ENCODE data around the gene CCDC85C.
A peak's percentile ranks its signal among the peaks of the same experiment; 100 is the strongest.

CCDC85C gene

DNA sequence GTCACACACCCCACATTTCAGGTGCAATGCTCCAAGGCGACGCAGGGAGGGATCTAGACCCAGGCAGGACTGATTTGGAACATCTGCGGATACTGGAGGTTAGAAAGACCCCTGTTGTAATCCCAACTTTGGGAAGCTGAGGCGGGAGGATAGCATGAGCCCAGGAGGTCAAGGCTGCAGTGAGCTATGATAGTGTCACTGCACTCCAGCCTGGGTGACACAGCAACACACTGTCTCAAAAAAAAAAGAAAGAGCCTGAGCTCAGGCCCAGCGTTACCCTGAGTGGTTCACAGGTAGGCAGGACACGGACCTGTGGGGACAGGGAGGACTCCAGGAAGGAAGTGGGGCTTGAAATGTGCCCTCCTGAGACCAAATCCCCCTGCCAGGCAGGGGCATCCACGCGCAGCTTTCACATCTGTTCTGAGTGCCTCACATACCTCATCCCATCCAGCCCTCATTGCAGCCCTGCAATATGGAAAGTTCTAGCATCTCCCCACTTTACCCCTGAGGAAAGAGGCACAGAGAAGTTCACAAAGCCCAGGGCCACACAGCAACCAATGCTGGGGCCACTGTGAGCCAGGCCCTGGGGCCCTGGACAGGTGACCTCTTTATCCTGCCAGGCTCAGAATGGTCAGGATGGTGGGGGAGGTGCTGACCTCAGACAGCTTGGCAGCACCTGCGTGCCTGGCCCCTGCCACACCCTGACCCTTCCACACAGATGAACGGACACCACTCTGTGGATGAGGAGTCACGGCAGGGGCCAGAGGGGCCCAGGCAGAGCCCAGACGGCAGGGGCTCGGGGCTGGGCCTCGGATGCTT, 34.1 kb downstream of the CCDC85C start:
- no peak for DNase-seq (ENCODE audit: low read depth)
- no peak overlapping the region for H3K4me3 ChIP-seq (ENCODE audit: low read length)
- TF ChIP-seq, protein P1, sequence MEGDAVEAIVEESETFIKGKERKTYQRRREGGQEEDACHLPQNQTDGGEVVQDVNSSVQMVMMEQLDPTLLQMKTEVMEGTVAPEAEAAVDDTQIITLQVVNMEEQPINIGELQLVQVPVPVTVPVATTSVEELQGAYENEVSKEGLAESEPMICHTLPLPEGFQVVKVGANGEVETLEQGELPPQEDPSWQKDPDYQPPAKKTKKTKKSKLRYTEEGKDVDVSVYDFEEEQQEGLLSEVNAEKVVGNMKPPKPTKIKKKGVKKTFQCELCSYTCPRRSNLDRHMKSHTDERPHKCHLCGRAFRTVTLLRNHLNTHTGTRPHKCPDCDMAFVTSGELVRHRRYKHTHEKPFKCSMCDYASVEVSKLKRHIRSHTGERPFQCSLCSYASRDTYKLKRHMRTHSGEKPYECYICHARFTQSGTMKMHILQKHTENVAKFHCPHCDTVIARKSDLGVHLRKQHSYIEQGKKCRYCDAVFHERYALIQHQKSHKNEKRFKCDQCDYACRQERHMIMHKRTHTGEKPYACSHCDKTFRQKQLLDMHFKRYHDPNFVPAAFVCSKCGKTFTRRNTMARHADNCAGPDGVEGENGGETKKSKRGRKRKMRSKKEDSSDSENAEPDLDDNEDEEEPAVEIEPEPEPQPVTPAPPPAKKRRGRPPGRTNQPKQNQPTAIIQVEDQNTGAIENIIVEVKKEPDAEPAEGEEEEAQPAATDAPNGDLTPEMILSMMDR (conservative IDR thresholded peaks at IDR 0.05; ENCODE audit: low read length): no peak

DNA sequence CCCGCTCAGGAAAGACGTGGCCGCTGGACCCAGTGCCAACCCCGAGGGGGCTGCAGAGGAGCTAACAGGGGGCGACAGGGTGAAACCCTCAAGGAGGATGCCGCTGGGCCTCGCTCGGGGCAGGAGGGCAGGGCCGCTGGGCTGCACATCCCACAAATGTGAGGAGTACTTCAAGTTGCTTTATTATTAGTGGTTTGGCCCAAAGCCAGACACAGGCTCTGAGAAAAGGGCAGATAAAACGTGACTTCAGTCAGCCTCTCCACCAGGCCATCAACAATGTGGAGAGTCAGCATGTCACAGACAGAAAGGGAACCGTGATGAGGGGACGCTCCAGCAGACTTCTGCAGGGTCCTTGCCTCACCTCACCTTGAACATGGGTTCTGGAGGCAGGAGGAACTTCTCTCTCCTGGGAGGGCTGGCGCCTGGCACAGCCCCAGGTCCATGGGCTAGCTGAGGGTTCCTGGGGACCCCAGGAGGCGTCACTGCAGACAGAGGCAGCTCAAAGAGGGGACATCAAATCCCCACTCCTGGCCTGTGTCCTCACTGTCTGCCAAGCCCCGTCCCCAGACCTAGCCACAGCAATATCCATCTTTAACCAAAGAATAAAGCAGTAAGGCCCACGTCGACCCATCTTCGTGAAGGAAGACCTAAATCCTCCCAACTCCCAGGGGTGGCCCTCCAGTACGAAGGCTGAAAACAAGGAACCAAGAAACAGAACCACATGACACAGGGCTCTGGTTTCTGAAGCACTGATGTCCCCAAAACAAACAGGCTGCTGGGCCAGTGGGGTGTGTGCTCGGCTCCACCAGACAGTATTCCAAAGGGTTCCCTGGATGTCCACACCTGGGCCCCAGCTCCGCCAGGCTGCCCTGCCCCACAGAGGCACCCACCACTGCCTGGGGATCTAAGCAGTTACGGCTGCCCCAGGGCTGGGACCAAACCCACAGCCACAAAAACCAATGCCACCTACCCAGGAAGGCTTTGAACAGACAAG, 35.1 kb downstream of the CCDC85C start:
- no peak overlapping the region for H3K4me3 ChIP-seq (ENCODE audit: low read length)
- TF ChIP-seq, protein P1 (conservative IDR thresholded peaks at IDR 0.05; ENCODE audit: low read length): no peak
- DNase-seq (ENCODE audit: low read depth): peak; percentile 54

DNA sequence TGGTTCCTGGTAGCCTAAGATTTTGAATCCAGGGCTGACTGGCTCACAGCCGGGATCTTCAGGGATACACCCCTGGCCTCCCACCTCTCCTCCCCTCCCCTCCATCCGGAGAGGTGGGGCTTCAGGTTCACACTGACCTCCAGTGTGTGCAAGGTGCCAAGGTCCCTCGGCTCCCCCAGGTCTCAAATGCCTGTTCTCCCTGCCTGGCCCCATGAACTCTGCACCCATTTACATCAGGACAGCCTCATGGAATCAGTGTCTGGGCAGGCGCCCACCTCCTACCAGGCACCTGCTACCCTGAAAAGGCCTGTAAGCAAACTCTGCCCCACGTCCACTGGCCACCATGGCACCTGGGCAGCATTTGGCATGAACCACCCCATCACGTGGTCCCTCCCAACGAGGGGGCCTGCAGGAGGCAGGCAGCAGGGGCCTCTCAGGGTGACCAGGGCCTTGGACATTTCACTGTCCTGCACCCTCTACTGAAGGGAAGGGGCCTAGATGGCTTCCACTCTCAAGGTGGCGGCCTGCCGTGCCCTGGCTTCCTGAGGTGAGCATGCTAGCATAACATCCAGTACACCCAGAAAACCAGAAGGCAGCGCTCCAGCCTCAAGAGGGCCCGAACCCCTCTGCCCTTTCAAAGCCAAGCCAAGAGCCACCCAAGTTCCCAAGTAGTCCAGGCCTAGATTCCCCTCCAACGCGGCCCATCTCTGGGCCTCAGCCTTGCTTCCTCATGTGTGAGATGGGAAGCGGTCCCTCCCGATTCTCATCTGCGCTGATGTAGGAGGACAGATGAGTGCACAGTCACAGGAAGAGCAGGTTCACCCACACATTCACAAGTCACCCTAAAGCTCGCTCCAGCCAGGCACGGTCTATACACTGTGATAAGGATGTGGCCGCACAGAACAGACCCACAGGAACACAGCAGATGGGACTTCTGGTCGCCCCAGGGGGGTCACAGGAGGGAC, 37.3 kb downstream of the CCDC85C start:
- H3K4me3 ChIP-seq (ENCODE audit: low read length): no peak overlapping the region
- DNase-seq (ENCODE audit: low read depth): no peak
- TF ChIP-seq, protein P1 (conservative IDR thresholded peaks at IDR 0.05; ENCODE audit: low read length): no peak

DNA sequence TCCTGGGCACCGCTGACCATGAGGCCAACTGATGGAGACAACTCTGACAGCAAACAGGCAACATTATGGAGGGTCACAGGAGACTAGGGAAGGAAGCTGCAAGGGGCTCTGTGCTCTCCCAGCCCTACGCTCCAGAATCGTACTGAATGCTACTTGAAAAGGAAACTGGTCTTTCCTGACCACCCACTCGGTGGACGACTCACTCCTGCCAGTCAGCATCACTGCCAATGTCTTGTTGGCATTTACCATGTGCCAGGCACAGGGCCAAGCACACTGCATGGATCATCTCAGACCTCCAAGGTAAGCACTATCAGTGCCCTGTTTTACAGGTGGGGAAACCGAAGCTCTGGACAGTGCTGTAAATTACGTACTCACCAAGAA, 38.0 kb downstream of the CCDC85C start:
- TF ChIP-seq, protein P1 (conservative IDR thresholded peaks at IDR 0.05; ENCODE audit: low read length): no peak
- no peak overlapping the region for H3K4me3 ChIP-seq (ENCODE audit: low read length)
- DNase-seq (ENCODE audit: low read depth): no peak

DNA sequence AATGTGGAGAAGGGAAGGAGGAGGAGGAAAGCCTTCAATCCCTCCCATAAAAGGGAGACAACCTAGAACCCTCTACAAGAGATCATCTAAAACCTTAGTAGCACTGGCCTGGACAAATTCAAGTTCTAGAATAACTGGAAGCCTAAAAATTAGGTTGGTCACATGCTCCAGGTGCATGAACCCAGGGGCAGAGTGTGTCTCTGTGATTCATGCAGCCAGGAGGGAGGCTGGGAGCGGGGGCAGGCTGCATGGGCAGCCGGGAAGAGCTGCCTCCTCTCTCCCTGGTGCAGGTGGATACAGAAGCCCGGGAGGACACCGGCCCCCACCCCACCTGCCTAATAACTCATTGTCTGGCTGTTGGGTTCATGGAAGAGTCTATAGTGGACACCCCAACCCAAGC, 38.6 kb downstream of the CCDC85C start:
- H3K4me3 ChIP-seq (ENCODE audit: low read length): no peak overlapping the region
- TF ChIP-seq, protein P1 (conservative IDR thresholded peaks at IDR 0.05; ENCODE audit: low read length): no peak
- no peak for DNase-seq (ENCODE audit: low read depth)

DNA sequence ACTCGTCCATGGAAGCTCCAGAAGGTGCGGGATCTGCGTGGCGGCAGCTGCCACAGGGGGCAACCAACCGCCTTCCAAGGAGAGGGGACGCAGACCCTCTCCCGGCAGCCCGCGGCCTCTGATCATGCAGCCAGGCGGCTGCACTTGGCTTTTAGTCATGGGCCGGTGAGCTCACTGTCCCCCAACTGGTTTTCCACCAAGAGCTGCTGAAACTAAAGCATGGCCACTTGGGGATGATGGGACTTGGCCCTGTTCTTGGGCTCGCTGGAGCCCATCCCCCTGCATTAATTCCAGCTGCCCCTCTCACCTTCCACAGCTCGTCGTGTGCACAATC, 39.1 kb downstream of the CCDC85C start:
- TF ChIP-seq, protein P1 (conservative IDR thresholded peaks at IDR 0.05; ENCODE audit: low read length): no peak
- DNase-seq (ENCODE audit: low read depth): no peak
- no peak overlapping the region for H3K4me3 ChIP-seq (ENCODE audit: low read length)
